Fibroblast of lung (primary cell): ENCODE measurements around the gene KCNJ11. TPM values are rescaled to one million over a fixed set of nuclear protein-coding genes. Genes with fewer than 3 reads are reported as not detected.

Source experiments
- DNase-seq, 2 donors: peaks; one replicate each; pipeline versions ENCODE4 v3.0.0 to v3.0.0-alpha.2; 2010; ENCODE audit warnings: low read depth in 2 of 2
- H2AFZ ChIP-seq: 2 replicates; pipeline ENCODE4 v1.5.1; 2012; ENCODE audit warnings: low read length, control low read depth, inconsistent platforms
- H3K27ac ChIP-seq: 2 replicates; pipeline ENCODE4 v1.5.1; 2011; ENCODE audit warnings: low read length, control low read depth; ENCODE audit not compliant: insufficient read depth
- H3K27me3 ChIP-seq: 2 replicates; pipeline ENCODE4 v1.5.1; 2011; ENCODE audit warnings: mild to moderate bottlenecking, low read length; ENCODE audit not compliant: control insufficient read depth, insufficient read depth
- H3K36me3 ChIP-seq: 2 replicates; pipeline ENCODE4 v1.5.1; 2011; ENCODE audit warnings: low read length; ENCODE audit not compliant: control insufficient read depth, insufficient read depth
- H3K4me1 ChIP-seq: 2 replicates; pipeline ENCODE4 v1.5.1; 2011; ENCODE audit warnings: low read length; ENCODE audit not compliant: control insufficient read depth, insufficient read depth; ENCODE audit errors: extremely low read depth
- H3K4me2 ChIP-seq: 2 replicates; pipeline ENCODE4 v1.5.1; 2011; ENCODE audit warnings: low read length, control low read depth; ENCODE audit not compliant: insufficient read depth; ENCODE audit errors: extremely low read depth
- H3K4me3 ChIP-seq, 4 experiments: fragments of 200-600 bp in 1 of 4; sonication (generic) in 1 of 4; replicated peaks in 1 of 4; 2 replicates each; pipeline ENCODE4 v1.5.1; 2011 to 2016; ENCODE audit warnings: low read length in 4 of 4, low read depth in 3 of 4, mild to moderate bottlenecking in 3 of 4, control low read depth in 2 of 4, inconsistent platforms in 1 of 4, mixed read lengths in 1 of 4; ENCODE audit not compliant: insufficient read depth in 1 of 4; ENCODE audit errors: control extremely low read depth in 1 of 4
- H3K79me2 ChIP-seq: 2 replicates; pipeline ENCODE4 v1.5.1; 2012; ENCODE audit warnings: mild to moderate bottlenecking, low read length, inconsistent platforms; ENCODE audit not compliant: control insufficient read depth, insufficient read depth
- H3K9ac ChIP-seq: 2 replicates; pipeline ENCODE4 v1.5.1; 2011; ENCODE audit warnings: mild to moderate bottlenecking, low read length, control low read depth; ENCODE audit not compliant: insufficient read depth
- H3K9me3 ChIP-seq: 2 replicates; pipeline ENCODE4 v1.5.1; 2012; ENCODE audit warnings: low read depth, low read length; ENCODE audit not compliant: control insufficient read depth, insufficient read depth
- H4K20me1 ChIP-seq: 2 replicates; pipeline ENCODE4 v1.5.1; 2011; ENCODE audit warnings: low read length; ENCODE audit not compliant: control insufficient read depth, insufficient read depth; ENCODE audit errors: extremely low read depth
- CTCF ChIP-seq, 2 donors: IDR thresholded peaks in 1 of 2; conservative IDR thresholded peaks in 1 of 2; 1 replicate in 1 of 2; 2 replicates in 1 of 2; pipeline ENCODE4 v1.5.1; 2011 to 2012; ENCODE audit warnings: low read length in 2 of 2, control low read depth in 1 of 2, inconsistent platforms in 1 of 2, low read depth in 1 of 2, mild to moderate bottlenecking in 1 of 2
- EZH2 ChIP-seq: IDR thresholded peaks from 2 replicates; pipeline ENCODE4 v1.5.1; 2012; ENCODE audit warnings: low read length, control low read depth, mild to moderate bottlenecking; ENCODE audit errors: missing control alignments
- polyA plus RNA-seq, 2 donors: library from polyadenylated mRNA; depleted of rRNA in 1 of 2; stranded (reverse) in 1 of 2; unstranded in 1 of 2; fragments of >200 nt; gene quantifications; 2 replicates each; pipeline ENCODE4 v1.2.1, GENCODE V29; 2011 to 2012; ENCODE audit warnings: missing spikeins in 1 of 2
- total RNA-seq: library from RNA; depleted of rRNA; stranded (reverse); fragments of >200 nt; gene quantifications from 2 replicates; pipeline ENCODE4 v1.2.1, GENCODE V29; 2014

KCNJ11 gene
- total and polyA plus RNA-seq, 2 donors (not counting 1 experiment from before 2014, with no cell fraction given) = not detected

GRCh38 chr11:17408026-17408425 is 19.6 kb upstream of the KCNJ11 start:
- TF ChIP-seq CTCF (conservative IDR thresholded peaks at IDR 0.05 in 1 of 2, IDR thresholded peaks at IDR 0.05 in 1 of 2; ENCODE audit: low read depth in 1 of 2, low read length in 2 of 2) (no peak), EZH2 (no peak)
- Histone ChIP-seq H3K27ac (no peak overlapping the region), H3K4me2 (no peak overlapping the region), H3K4me3 (no peak overlapping the region), H3K9ac (no peak overlapping the region), H3K4me1 (no peaks in the 10 kb centered on the region), H3K36me3 (no peaks in the 10 kb centered on the region), H3K9me3 (no peaks in the 10 kb centered on the region), H3K27me3 (no peaks in the 10 kb centered on the region), H3K79me2 (no peaks in the 10 kb centered on the region), H2AFZ (no peak overlapping the region), H4K20me1 (no peaks in the 10 kb centered on the region)
- DNase-seq = no peak

- no peak for DNase-seq
- Histone ChIP-seq H3K79me2 (no peaks in the 10 kb centered on the region), H3K27ac (no peak overlapping the region), H3K9ac (no peak overlapping the region), H3K27me3 (no peaks in the 10 kb centered on the region), H3K4me1 (no peaks in the 10 kb centered on the region), H3K4me2 (no peak overlapping the region), H3K4me3 (no peak overlapping the region), H3K9me3 (no peaks in the 10 kb centered on the region), H2AFZ (no peak overlapping the region), H4K20me1 (no peaks in the 10 kb centered on the region), H3K36me3 (no peaks in the 10 kb centered on the region)
- TF ChIP-seq EZH2 (no peak), CTCF (conservative IDR thresholded peaks at IDR 0.05 in 1 of 2, IDR thresholded peaks at IDR 0.05 in 1 of 2; ENCODE audit: low read depth in 1 of 2, low read length in 2 of 2) (no peak)
These were observed 19.1 kb upstream of the KCNJ11 start for GRCh38 chr11:17407575-17407974.

GRCh38 chr11:17406818-17407149 is 18.3 kb upstream of the KCNJ11 start:
- Histone ChIP-seq H3K9ac (no peak overlapping the region), H3K9me3 (no peaks in the 10 kb centered on the region), H3K79me2 (no peaks in the 10 kb centered on the region), H3K4me1 (no peaks in the 10 kb centered on the region), H3K27me3 (no peaks in the 10 kb centered on the region), H2AFZ (no peak overlapping the region), H3K4me2 (no peak overlapping the region), H3K4me3 (no peak overlapping the region), H3K27ac (no peak overlapping the region), H3K36me3 (no peaks in the 10 kb centered on the region), H4K20me1 (no peaks in the 10 kb centered on the region)
- no peak for TF ChIP-seq CTCF (conservative IDR thresholded peaks at IDR 0.05 in 1 of 2, IDR thresholded peaks at IDR 0.05 in 1 of 2; ENCODE audit: low read depth in 1 of 2, low read length in 2 of 2)
- TF ChIP-seq EZH2 = no peak
- no peak for DNase-seq
